ENCODE data around the gene BMPER.

BMPER gene

DNA sequence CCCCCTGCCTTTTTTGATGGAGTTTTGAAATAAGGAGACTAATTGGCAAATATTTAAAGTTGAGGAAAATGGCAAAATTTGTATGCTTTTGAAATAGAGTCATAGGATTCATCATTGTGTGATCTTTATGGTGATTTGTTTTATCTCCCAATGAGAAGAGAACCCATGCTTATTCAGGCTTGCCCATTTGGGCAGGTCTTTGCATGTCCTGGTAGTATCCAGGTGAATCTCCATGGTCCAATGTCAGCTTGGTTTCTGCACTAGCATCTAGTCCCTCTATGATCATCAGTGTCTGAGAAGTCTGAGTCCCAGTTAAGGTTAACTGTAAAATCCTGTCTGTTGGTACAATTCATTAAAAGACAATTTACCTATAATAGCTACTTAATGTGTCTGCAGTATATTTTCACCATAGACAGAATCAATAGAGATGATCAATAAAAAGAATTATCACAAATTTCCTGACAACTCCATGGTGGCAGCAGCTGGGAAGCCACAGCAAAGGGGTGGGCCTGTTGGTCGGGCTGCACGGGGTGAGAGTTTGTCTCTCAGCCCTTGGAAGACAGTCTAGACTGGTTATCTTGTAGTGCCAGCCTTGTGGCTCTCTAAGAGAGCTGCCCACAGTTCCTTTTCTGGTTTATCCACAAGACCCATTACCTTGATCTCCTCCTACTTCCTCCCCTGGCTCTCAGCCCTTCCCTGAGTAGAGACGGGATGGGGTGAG lies 22.2 kb upstream of the BMPER start:
- TF ChIP-seq TOX (CRISPR knock-in tag; IDR thresholded peaks at IDR 0.05; ENCODE audit: borderline replicate concordance): no peak
- no peak for TF ChIP-seq ESRRG (CRISPR knock-in tag; IDR thresholded peaks at IDR 0.05)
- no peak for TF ChIP-seq BACH2 (CRISPR knock-in tag; IDR thresholded peaks at IDR 0.05; ENCODE audit: borderline replicate concordance)
- TF ChIP-seq CREB5 (CRISPR knock-in tag; IDR thresholded peaks at IDR 0.05; ENCODE audit: low read depth): no peak
- no peak for TF ChIP-seq CSDC2 (CRISPR knock-in tag; IDR thresholded peaks at IDR 0.05)
- TF ChIP-seq TCF4 (CRISPR knock-in tag; IDR thresholded peaks at IDR 0.05; ENCODE audit: borderline replicate concordance): no peak
- no peak for TF ChIP-seq ZC3H10 (CRISPR knock-in tag; IDR thresholded peaks at IDR 0.05)
- TF ChIP-seq OSR1 (CRISPR knock-in tag; IDR thresholded peaks at IDR 0.05): no peak
- TF ChIP-seq ARNTL (CRISPR knock-in tag; IDR thresholded peaks at IDR 0.05; ENCODE audit: borderline replicate concordance, low read depth): no peak
- no peak for TF ChIP-seq GLIS3 (CRISPR knock-in tag; IDR thresholded peaks at IDR 0.05)
- TF ChIP-seq ZNF565 (CRISPR knock-in tag; conservative IDR thresholded peaks at IDR 0.05; ENCODE audit: low read depth): no peak
- TF ChIP-seq, protein P1, sequence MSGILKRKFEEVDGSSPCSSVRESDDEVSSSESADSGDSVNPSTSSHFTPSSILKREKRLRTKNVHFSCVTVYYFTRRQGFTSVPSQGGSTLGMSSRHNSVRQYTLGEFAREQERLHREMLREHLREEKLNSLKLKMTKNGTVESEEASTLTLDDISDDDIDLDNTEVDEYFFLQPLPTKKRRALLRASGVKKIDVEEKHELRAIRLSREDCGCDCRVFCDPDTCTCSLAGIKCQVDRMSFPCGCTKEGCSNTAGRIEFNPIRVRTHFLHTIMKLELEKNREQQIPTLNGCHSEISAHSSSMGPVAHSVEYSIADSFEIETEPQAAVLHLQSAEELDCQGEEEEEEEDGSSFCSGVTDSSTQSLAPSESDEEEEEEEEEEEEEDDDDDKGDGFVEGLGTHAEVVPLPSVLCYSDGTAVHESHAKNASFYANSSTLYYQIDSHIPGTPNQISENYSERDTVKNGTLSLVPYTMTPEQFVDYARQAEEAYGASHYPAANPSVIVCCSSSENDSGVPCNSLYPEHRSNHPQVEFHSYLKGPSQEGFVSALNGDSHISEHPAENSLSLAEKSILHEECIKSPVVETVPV (CRISPR knock-in tag; IDR thresholded peaks at IDR 0.05): no peak
- TF ChIP-seq PATZ1 (CRISPR knock-in tag; IDR thresholded peaks at IDR 0.05; ENCODE audit: borderline replicate concordance): no peak
- TF ChIP-seq, protein P2, sequence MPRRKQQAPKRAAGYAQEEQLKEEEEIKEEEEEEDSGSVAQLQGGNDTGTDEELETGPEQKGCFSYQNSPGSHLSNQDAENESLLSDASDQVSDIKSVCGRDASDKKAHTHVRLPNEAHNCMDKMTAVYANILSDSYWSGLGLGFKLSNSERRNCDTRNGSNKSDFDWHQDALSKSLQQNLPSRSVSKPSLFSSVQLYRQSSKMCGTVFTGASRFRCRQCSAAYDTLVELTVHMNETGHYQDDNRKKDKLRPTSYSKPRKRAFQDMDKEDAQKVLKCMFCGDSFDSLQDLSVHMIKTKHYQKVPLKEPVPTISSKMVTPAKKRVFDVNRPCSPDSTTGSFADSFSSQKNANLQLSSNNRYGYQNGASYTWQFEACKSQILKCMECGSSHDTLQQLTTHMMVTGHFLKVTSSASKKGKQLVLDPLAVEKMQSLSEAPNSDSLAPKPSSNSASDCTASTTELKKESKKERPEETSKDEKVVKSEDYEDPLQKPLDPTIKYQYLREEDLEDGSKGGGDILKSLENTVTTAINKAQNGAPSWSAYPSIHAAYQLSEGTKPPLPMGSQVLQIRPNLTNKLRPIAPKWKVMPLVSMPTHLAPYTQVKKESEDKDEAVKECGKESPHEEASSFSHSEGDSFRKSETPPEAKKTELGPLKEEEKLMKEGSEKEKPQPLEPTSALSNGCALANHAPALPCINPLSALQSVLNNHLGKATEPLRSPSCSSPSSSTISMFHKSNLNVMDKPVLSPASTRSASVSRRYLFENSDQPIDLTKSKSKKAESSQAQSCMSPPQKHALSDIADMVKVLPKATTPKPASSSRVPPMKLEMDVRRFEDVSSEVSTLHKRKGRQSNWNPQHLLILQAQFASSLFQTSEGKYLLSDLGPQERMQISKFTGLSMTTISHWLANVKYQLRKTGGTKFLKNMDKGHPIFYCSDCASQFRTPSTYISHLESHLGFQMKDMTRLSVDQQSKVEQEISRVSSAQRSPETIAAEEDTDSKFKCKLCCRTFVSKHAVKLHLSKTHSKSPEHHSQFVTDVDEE (CRISPR knock-in tag; IDR thresholded peaks at IDR 0.05): no peak
- TF ChIP-seq ZNF70 (CRISPR knock-in tag; IDR thresholded peaks at IDR 0.05): no peak
- TF ChIP-seq ZFP30 (CRISPR knock-in tag; IDR thresholded peaks at IDR 0.05): no peak
- no peak for ATAC-seq

- no peak for ATAC-seq
- TF ChIP-seq GLIS3 (CRISPR knock-in tag; IDR thresholded peaks at IDR 0.05) (no peak), OSR1 (CRISPR knock-in tag; IDR thresholded peaks at IDR 0.05) (no peak), ZC3H10 (CRISPR knock-in tag; IDR thresholded peaks at IDR 0.05) (no peak), RARB (CRISPR knock-in tag; IDR thresholded peaks at IDR 0.05) (no peak), BACH2 (CRISPR knock-in tag; IDR thresholded peaks at IDR 0.05; ENCODE audit: borderline replicate concordance) (no peak), ZNF70 (CRISPR knock-in tag; IDR thresholded peaks at IDR 0.05) (no peak), ZNF565 (CRISPR knock-in tag; conservative IDR thresholded peaks at IDR 0.05; ENCODE audit: low read depth) (no peak)
Measured at GRCh38 chr7:33883671-33883965, 21.7 kb upstream of the BMPER start.

DNA sequence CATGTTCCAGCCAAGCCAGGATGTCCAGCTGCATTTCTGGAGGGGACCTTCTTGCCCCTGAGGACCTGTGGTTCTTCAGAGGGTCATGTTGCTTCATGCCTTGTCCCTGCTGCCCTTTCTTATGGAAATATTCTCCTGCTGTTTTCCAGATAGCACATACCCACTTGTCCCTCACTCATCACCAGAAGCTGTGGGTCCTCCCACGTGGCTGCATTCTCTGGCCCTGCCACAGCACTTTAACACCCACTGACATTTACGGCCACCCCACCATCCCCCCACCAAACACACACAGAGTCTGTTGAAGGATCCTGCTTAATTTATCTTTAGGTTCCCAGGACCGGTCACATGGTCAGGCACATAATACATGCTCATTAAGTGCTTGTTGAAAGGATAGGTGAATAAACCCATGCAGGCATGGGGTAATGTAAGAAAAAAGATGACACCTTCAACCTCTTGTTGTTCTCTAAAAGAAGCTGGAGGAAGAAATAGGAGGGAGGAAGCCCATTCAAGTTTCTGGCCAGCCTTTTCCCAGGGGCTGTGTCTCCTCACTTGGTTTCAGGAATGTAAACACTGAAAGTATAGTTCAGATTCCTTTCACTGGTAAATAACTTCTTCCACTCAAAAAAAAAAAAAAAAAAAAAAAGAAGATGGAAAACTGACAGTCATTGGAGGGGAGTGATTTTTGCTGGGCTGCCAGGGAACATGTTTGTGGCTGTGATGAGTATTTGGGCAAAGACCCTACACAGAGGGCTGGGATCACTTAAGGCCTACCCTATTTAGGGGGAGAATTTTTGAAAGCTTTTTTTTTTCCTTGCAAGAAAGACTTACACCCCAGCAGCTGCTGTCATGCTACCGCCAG lies 19.8 kb upstream of the BMPER start:
- ATAC-seq: no peak
- TF ChIP-seq PPARA (CRISPR knock-in tag; IDR thresholded peaks at IDR 0.05; ENCODE audit: borderline replicate concordance): no peak
- TF ChIP-seq ZNF8 (CRISPR knock-in tag; IDR thresholded peaks at IDR 0.05): no peak
- TF ChIP-seq GLIS3 (CRISPR knock-in tag; IDR thresholded peaks at IDR 0.05): no peak
- TF ChIP-seq, protein P2 (CRISPR knock-in tag; IDR thresholded peaks at IDR 0.05): no peak
- no peak for TF ChIP-seq ZFP30 (CRISPR knock-in tag; IDR thresholded peaks at IDR 0.05)
- no peak for TF ChIP-seq SNAI2 (CRISPR knock-in tag; IDR thresholded peaks at IDR 0.05)
- no peak for TF ChIP-seq ZC3H10 (CRISPR knock-in tag; IDR thresholded peaks at IDR 0.05)
- TF ChIP-seq POU6F1 (CRISPR knock-in tag; IDR thresholded peaks at IDR 0.05; ENCODE audit: borderline replicate concordance, low read depth): no peak
- no peak for TF ChIP-seq TCF4 (CRISPR knock-in tag; IDR thresholded peaks at IDR 0.05; ENCODE audit: borderline replicate concordance)
- TF ChIP-seq ZNF565 (CRISPR knock-in tag; conservative IDR thresholded peaks at IDR 0.05; ENCODE audit: low read depth): no peak
- no peak for TF ChIP-seq ARNTL (CRISPR knock-in tag; IDR thresholded peaks at IDR 0.05; ENCODE audit: borderline replicate concordance, low read depth)
- TF ChIP-seq, protein P1 (CRISPR knock-in tag; IDR thresholded peaks at IDR 0.05): no peak
- TF ChIP-seq TOX (CRISPR knock-in tag; IDR thresholded peaks at IDR 0.05; ENCODE audit: borderline replicate concordance): no peak

All from SK-N-SH treated with all-trans-retinoic acid at 6 μM for 48 hours (cell line).